DOHH2 (cell line): ENCODE measurements around the gene LEF1.

Source experiments
- EZH2phosphoT487 ChIP-seq: fragments of 200-600 bp; sonication (generic); IDR thresholded peaks from 2 replicates; pipeline ENCODE4 v1.6.1; 2017; ENCODE audit warnings: borderline replicate concordance, mild to moderate bottlenecking, antibody characterized with exemption, low read length, moderate library complexity, mixed read lengths
- TF ChIP-seq, protein P1 (sequence below): fragments of 200-600 bp; sonication (generic); IDR thresholded peaks from one replicate; pipeline ENCODE4 v1.5.1; 2014; ENCODE audit warnings: antibody characterized with exemption, mild to moderate bottlenecking, low read depth, low read length; ENCODE audit not compliant: poor library complexity, severe bottlenecking

DNA sequence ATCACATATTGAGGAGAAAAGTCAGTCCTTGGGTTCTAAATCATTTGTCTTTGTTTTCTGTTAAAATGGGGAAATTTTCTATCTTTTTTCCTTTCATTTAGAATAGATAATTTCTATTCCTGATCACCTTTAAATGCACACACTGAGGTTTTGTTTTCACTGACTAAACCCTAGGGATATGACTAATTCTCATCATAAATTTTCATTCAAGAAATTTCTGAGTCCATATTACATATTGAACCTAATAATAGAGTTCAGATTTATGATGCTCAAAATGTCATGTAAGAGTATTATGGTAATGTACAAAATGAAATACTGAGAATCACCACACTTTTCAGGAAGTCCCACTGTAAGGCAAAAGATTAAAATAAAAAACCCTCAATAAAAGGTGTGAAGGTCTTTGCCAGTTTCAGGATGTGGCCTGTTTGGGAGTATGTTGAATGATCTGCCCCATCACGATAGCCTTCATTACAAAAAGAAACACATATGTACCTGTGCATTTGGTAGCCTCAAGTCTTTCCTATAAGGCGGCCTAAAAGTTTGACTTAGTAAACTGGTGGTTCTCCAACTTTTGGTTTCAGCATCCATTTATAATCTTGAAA, 49.4 kb downstream of the LEF1 start:
- TF ChIP-seq, protein P1, sequence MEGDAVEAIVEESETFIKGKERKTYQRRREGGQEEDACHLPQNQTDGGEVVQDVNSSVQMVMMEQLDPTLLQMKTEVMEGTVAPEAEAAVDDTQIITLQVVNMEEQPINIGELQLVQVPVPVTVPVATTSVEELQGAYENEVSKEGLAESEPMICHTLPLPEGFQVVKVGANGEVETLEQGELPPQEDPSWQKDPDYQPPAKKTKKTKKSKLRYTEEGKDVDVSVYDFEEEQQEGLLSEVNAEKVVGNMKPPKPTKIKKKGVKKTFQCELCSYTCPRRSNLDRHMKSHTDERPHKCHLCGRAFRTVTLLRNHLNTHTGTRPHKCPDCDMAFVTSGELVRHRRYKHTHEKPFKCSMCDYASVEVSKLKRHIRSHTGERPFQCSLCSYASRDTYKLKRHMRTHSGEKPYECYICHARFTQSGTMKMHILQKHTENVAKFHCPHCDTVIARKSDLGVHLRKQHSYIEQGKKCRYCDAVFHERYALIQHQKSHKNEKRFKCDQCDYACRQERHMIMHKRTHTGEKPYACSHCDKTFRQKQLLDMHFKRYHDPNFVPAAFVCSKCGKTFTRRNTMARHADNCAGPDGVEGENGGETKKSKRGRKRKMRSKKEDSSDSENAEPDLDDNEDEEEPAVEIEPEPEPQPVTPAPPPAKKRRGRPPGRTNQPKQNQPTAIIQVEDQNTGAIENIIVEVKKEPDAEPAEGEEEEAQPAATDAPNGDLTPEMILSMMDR = no peak
- no peak for TF ChIP-seq EZH2phosphoT487
